GM19438 (cell line): ENCODE results near the gene RBFA.
"Not testable (repeated sequence)": the region's sequence is repeated elsewhere in the genome, so short reads cannot be mapped to it uniquely, and the experiment has no call there.

Source experiments
- ATAC-seq: cut with Tn5 transposase; IDR thresholded peaks from one replicate; pipeline ENCODE4 v1.9.1; 2021; ENCODE audit warnings: low read depth; ENCODE audit not compliant: unreplicated experiment

RBFA gene

GRCh38 chr18:80026363-80026762 is 7.9 kb upstream of the RBFA start:
- no peak for ATAC-seq

- ATAC-seq = not testable (repeated sequence)
These were observed 6.5 kb upstream of the RBFA start for GRCh38 chr18:80027719-80028118.

GRCh38 chr18:80029690-80030089 is 4.5 kb upstream of the RBFA start:
- no peak for ATAC-seq

- ATAC-seq = peak; percentile 45
These were observed 810 bp upstream of the RBFA start for GRCh38 chr18:80033181-80034067.

- no peak for ATAC-seq
These were observed 695 bp downstream of the RBFA start for GRCh38 chr18:80034852-80035406.

- ATAC-seq = no peak
These were observed 1.8 kb downstream of the RBFA start for GRCh38 chr18:80035997-80036396.

- ATAC-seq = no peak
These were observed 3.1 kb downstream of the RBFA start for GRCh38 chr18:80037300-80037699.

- ATAC-seq = no peak
These were observed 3.8 kb downstream of the RBFA start for GRCh38 chr18:80037869-80038630.

- ATAC-seq = no peak
These were observed 6.3 kb downstream of the RBFA start for GRCh38 chr18:80040515-80040914.

- no peak for ATAC-seq
These were observed 7.2 kb downstream of the RBFA start for GRCh38 chr18:80041424-80041823.

- ATAC-seq = no peak
These were observed 8.6 kb downstream of the RBFA start for GRCh38 chr18:80042785-80043184.

GRCh38 chr18:80044072-80044471 is 9.8 kb downstream of the RBFA start:
- ATAC-seq = no peak

- no peak for ATAC-seq
These were observed 11.8 kb downstream of the RBFA start for GRCh38 chr18:80046011-80046410.

- no peak for ATAC-seq
These were observed 12.2 kb downstream of the RBFA start for GRCh38 chr18:80046431-80046830.

GRCh38 chr18:80046961-80047541 is 12.8 kb downstream of the RBFA start:
- ATAC-seq = no peak

- no peak for ATAC-seq
These were observed 16.6 kb downstream of the RBFA start for GRCh38 chr18:80050797-80051196.

GRCh38 chr18:80056095-80056494 is 21.9 kb downstream of the RBFA start:
- ATAC-seq = no peak

GRCh38 chr18:80059945-80060344 is 25.7 kb downstream of the RBFA start:
- ATAC-seq = no peak

- ATAC-seq = no peak
These were observed 31.5 kb downstream of the RBFA start for GRCh38 chr18:80065705-80066104.

- no peak for ATAC-seq
These were observed 33.1 kb downstream of the RBFA start for GRCh38 chr18:80067321-80067720.

- no peak for ATAC-seq
These were observed 33.7 kb downstream of the RBFA start for GRCh38 chr18:80067897-80068296.
